GM18870 (cell line): ENCODE data around the gene PAPOLG.
"Not testable (repeated sequence)": the region's sequence is repeated elsewhere in the genome, so short reads cannot be mapped to it uniquely, and the experiment has no call there.

Experiments used
- ATAC-seq: cut with Tn5 transposase; IDR thresholded peaks from one replicate; pipeline ENCODE4 v1.9.1; 2021; ENCODE audit warnings: moderate library complexity; ENCODE audit not compliant: unreplicated experiment

The PAPOLG gene

GRCh38 chr2:60771508-60771907, 15.4 kb downstream of the PAPOLG start:
- no peak for ATAC-seq

DNA sequence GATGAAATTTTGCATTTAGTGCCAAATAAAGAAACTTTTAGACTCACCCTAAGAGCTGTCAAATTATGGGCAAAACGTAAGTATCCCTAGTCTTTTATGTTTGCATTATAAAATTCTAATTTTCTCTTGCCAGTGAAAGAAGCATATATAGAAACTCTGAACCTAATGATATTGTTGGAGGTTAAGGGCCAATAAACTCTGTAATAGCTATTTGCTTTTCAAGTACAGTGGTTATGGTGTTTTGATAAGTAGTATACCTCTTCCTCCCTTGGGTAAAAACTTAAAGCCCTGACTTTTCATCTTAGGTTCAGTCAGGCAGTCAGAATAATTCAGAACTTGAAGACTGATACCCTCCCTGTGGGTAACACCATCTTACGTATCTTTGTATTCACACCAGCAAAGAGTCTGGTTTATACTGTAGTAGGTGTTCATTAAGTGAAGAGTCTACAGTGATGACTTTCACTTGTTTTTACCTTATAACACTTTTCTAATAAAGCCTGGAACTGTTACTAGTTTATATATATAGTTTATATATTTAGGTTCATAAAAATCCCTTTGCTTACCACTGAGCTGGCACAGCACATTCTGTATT, 19.1 kb downstream of the PAPOLG start:
- ATAC-seq = no peak

DNA sequence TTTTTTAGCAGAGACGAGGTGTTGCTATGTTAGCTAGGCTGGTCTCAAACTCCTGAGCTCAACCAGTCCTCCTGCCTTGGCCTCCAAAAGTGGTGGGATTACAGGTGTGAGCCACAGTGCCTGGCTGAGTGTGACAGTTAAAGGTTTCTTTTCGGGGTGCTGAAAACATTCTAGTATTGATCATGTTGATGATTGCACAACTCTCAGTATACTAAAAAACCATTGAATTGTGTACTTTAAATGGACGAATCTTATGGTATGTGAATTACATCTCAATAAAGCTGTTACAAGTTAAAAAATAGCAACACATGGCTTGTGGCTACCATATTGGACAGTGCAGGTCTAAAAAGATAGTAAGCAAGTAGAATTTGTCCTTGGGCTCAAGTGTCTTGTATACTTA, 22.3 kb downstream of the PAPOLG start:
- no peak for ATAC-seq

DNA sequence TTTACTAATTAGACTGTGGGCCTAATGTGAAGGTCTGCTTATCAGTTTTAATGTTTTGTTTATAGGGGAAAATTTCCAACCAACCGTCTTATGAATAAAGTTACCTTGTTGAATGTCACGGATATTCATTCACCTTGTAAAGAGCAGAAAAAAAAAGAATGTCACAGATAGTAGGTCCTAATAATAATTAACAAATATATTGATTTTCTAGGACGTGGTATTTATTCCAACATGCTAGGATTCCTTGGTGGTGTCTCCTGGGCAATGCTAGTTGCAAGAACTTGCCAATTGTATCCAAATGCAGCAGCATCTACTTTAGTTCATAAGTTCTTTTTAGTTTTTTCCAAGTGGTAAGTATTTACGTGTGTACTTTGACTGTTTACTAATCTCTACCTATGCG, 23.4 kb downstream of the PAPOLG start:
- no peak for ATAC-seq

DNA sequence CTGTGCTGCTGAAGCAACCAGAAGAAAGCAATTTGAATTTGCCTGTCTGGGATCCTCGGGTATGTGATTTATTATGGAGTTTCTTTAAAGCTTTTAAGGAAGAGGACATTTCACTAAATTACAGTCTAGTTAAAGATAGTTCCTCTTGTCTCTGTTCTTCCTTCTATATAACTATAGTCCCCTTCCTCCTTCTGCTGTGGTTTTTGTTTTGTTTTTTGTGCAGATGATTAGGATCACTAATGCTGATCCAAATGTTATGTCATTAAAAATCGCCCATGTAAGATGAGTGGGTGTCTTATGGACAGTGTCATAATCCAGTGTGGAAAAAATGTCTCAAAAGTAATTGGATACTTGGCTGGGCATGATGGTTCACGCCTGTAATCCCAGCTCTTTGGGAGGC, 24.7 kb downstream of the PAPOLG start:
- ATAC-seq = no peak

DNA sequence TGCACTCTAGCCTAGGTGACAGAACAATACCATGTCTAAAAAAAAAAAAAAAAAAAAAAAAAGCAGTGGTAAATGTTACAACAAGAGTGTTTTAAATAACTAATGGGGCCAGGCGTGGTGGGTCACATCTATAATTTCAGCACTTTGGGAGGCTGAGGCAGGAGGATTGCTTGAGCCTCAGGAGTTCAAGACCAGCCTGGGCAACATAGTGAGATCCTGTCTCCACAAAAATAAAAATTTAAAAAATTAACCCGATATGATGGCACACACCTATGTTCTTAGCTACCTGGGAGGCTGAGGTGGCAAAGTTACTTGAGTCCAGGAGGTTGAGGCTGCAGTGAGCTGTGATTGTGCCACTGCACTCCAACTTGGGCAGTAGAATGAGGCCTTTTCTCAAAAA, 37.1 kb downstream of the PAPOLG start:
- no peak for ATAC-seq

DNA sequence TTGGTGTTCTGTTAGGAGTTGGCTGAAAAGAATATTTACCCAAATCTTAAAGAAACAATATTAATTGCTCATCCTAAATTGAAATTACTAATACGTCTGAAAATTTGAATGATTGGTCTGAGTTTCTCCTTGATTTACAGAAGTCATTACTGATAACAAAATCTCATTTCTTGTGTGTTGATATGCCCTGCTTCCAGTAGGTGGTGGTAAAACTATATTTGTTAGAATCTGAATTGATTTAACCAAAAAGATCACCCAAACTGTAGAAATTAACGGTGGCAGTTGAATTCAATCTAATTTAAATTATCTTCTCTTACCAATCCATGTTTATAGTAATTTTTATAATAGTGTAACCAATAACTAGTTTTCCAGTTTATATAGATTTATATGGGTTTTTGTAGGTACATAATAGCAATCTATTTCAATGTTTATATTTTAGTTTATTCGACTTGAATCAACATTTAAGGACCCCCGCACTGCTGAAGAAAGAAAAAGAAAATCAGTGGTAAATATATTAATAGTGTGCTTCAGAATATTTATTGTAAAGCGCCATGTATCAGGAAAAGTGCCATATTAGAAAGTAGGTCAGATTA, 38.3 kb downstream of the PAPOLG start:
- no peak for ATAC-seq

- ATAC-seq = peak; percentile 46
These were observed 40.8 kb downstream of the PAPOLG start for GRCh38 chr2:60796573-60797509.

- ATAC-seq = no peak
These were observed 48.4 kb downstream of the PAPOLG start for GRCh38 chr2:60804473-60804872.

- no peak for ATAC-seq
These were observed 50.5 kb downstream of the PAPOLG start for GRCh38 chr2:60806595-60806987.

GRCh38 chr2:60806988-60807681, 51.1 kb downstream of the PAPOLG start:
- ATAC-seq = peak; percentile 76

DNA sequence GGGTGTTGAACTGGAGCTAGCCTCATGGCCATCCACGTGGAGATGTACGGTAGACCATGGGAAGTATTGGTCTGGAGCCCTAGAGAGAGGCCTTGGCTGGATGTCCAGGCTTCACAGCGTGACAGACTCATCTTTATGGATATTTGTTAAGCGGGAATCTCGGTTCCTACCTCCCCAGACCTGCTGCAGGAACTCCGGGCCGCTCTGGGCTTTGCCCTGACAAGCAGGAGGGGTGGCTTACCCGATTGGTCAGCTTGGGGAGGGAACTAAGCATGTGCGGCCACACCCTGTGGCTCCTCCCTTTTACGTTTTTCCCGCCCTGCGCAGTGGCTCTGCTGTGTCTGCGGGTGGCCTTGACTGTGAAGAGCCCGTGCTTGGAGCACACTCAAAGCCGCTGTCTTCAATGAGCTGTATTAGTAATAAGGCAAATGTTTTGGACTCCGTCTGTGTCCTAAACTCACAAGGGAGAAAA, 52.3 kb downstream of the PAPOLG start:
- no peak for ATAC-seq

GRCh38 chr2:60811491-60812375, 55.7 kb downstream of the PAPOLG start:
- no peak for ATAC-seq

GRCh38 chr2:60817191-60817590, 61.1 kb downstream of the PAPOLG start:
- not testable (repeated sequence) for ATAC-seq

DNA sequence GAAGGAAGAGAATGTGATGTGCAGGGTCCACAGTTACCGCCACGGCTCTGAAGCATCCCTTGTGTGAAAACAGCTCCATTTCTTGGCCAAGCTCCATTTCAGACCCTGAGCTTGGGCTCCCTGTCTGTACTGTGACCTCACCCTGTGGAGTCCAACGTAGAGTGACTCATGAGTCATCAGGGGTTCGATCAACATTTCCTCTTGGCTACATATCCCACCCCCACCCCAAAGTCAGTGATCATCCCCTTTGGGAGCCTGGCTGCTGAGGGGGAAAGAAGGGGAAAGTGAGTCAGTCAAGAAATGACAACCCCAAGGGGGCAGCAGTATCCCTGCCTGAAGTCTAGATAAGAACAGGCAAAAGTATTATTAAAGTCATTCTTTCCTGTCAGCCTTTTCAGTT, 62.2 kb downstream of the PAPOLG start:
- ATAC-seq = no peak

- no peak for ATAC-seq
These were observed 63.2 kb downstream of the PAPOLG start for GRCh38 chr2:60819155-60819862.

DNA sequence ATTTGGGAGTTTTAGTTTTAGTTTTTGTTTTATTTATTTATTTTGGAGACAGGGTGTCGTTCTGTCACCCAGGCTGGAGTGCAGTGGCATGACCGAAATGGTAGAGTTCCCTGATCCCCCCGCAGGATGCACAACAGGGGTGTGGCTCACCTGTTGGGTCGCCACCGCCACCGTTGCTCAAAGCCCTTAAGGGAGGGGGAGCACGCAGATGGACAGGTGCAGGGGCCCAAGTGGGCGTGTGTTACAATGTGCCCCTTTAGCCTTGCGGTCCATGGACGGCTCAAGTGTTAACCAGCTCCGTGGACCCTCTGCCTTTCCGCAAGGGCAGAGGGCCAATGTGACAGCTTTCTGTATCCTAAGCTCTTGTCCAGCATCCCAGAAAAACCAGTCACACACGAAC, 63.9 kb downstream of the PAPOLG start:
- ATAC-seq = no peak

GRCh38 chr2:60820416-60821132, 64.5 kb downstream of the PAPOLG start:
- no peak for ATAC-seq

DNA sequence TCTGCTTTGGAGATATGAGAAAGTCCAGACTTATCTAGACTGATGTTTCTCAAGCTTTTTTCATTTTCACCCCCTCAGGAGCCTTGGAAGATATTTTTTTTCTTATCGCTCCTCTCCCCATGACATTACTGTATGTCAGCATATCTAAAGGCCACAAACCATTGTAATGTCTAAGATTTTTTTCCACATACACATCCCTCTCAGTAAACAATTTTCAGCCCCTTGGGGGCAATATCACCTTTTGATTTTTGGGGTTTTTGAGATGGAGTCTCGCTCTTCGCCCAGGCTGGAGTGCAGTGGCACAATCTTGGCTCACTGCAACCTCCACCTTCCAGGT, 65.0 kb downstream of the PAPOLG start:
- no peak for ATAC-seq
